ENCODE results near the gene SUOX. TPM values are rescaled to one million over a fixed set of nuclear protein-coding genes. Genes with fewer than 3 reads are reported as not detected.

Gene SUOX
- total and polyA plus RNA-seq, 2 of the 4 experiments (the other 2 are of a cell fraction), result 17.8 to 19.4 TPM

GRCh38 chr12:56001487-56002100 is 4.5 kb downstream of the SUOX start:
- Histone ChIP-seq H4K8ac (ENCODE audit: low read depth in 2 of 2, low read length in 2 of 2) (no peak overlapping the region), H2BK15ac (ENCODE audit: low read depth, low read length) (no peak overlapping the region), H3K4me2 (ENCODE audit: low read depth, low read length) (no peak overlapping the region), H3K23ac (ENCODE audit: low read depth, low read length) (no peak overlapping the region), H2AK5ac (ENCODE audit: low read depth, low read length) (no peak overlapping the region), H2BK20ac (ENCODE audit: low read depth, low read length) (no peak overlapping the region), H3K9ac (ENCODE audit: low read depth, low read length) (no peak overlapping the region), H4K20me1 (ENCODE audit: insufficient read depth, low read length) (no peaks in the 10 kb centered on the region), H4K5ac (ENCODE audit: low read depth, low read length) (no peak overlapping the region), H3K9me1 (ENCODE audit: insufficient read depth, low read length) (peaks cover 13% of the 10 kb centered on the region; the same call in 1 of the 2 replicates), H3K79me1 (ENCODE audit: low read depth in 1 of 2, low read length in 2 of 2) (peaks cover 5 to 16% of the 10 kb centered on the region in 2 experiments), H2AFZ (replicated peaks; ENCODE audit: low read length, poor library complexity) (no peak overlapping the region), H3K27me3 (ENCODE audit: control insufficient read depth, insufficient read depth, low read length) (no peaks in the 10 kb centered on the region), H3K9me3 (ENCODE audit: control insufficient read depth, insufficient read depth, low read length) (no peaks in the 10 kb centered on the region), H3K4me3 (ENCODE audit: insufficient read depth, low read depth, low read length) (no peak overlapping the region), H3K4ac (ENCODE audit: low read depth, low read length) (no peak overlapping the region), H3K27ac (ENCODE audit: insufficient read depth, low read length) (no peak overlapping the region), H4K91ac (ENCODE audit: insufficient read depth, low read depth, low read length) (no peak overlapping the region), H3K56ac (ENCODE audit: extremely low read depth, insufficient read depth, low read length) (no peak overlapping the region), H3K4me1 (ENCODE audit: control insufficient read depth, insufficient read depth, low read length) (peaks cover 2% of the 10 kb centered on the region; the same call in 1 of the 2 replicates), H2BK120ac (ENCODE audit: low read depth, low read length) (no peak overlapping the region), H3K18ac (ENCODE audit: low read depth, low read length) (no peak overlapping the region), H3K14ac (replicated peaks; ENCODE audit: low read depth, low read length) (no peak overlapping the region), H2AK9ac (replicated peaks; ENCODE audit: low read depth, low read length, poor library complexity) (no peak overlapping the region), H2BK5ac (ENCODE audit: low read depth, low read length, poor library complexity, severe bottlenecking) (no peak overlapping the region), H3K36me3 (ENCODE audit: control insufficient read depth, insufficient read depth, low read length) (peaks cover 18% of the 10 kb centered on the region)
- ChIA-PET POLR2A (ENCODE audit: unreplicated experiment) (no interaction called here), CTCF (no interaction called here)
- in situ Hi-C loops (cut with MboI; ENCODE audit: low sequenced_read_pairs), result no loop called here
- no peak for TF ChIP-seq RAD21 (IDR thresholded peaks at IDR 0.05; ENCODE audit: low read length)
- TF ChIP-seq POLR2A (IDR thresholded peaks at IDR 0.05; ENCODE audit: low read depth, low read length), result no peak
- TF ChIP-seq RCOR1 (IDR thresholded peaks at IDR 0.05; ENCODE audit: insufficient replicate concordance, low read length), result no peak
- TF ChIP-seq BHLHE40 (IDR thresholded peaks at IDR 0.05; ENCODE audit: low read depth, low read length), result no peak
- no peak for TF ChIP-seq SMC3 (IDR thresholded peaks at IDR 0.05; ENCODE audit: low read depth, low read length)
- no peak for TF ChIP-seq FOS (IDR thresholded peaks at IDR 0.05; ENCODE audit: low read depth, low read length)
- no peak for TF ChIP-seq RFX5 (IDR thresholded peaks at IDR 0.05; ENCODE audit: low read depth, low read length)
- no peak for TF ChIP-seq ELK1 (IDR thresholded peaks at IDR 0.05; ENCODE audit: borderline replicate concordance, low read depth, low read length)
- TF ChIP-seq CHD1 (IDR thresholded peaks at IDR 0.05; ENCODE audit: low read depth, low read length), result no peak
- TF ChIP-seq MAFK (IDR thresholded peaks at IDR 0.05; ENCODE audit: low read depth, low read length), result no peak
- TF ChIP-seq MXI1 (IDR thresholded peaks at IDR 0.05; ENCODE audit: borderline replicate concordance, low read depth, low read length), result no peak
- TF ChIP-seq NFE2L2 (IDR thresholded peaks at IDR 0.05; ENCODE audit: low read depth, low read length), result no peak
- TF ChIP-seq CTCF (conservative IDR thresholded peaks at IDR 0.05; ENCODE audit: low read depth, low read length), result no peak
- TF ChIP-seq MAZ (IDR thresholded peaks at IDR 0.05; ENCODE audit: borderline replicate concordance, low read depth, low read length), result no peak
- no peak for TF ChIP-seq USF2 (IDR thresholded peaks at IDR 0.05; ENCODE audit: low read depth, low read length)
- TF ChIP-seq CEBPB (IDR thresholded peaks at IDR 0.05; ENCODE audit: low read depth, low read length), result no peak
- dilution Hi-C loops (cut with HindIII; ENCODE audit: low sequenced_read_pairs, unreplicated experiment), result no loop called here
- intact Hi-C loops (cut with micrococcal nuclease), result no loop called here
- DNase-seq, result no peak
- WGBS, 2 experiments (ENCODE audit: extremely low coverage in 2 of 2, insufficient read length in 1 of 2), result no CpG with 5 or more reads among the region's 7 CpGs
- BruUV-seq (replicated peaks), result no TSS peak
- no peak for ATAC-seq (ENCODE audit: low read depth)

Measured in IMR-90 (cell line).